Amygdala (tissue), 56 donors: ENCODE measurements around the gene SGMS1.

Experiments used
- DNase-seq, 56 donors: peaks; one replicate each; lab custom pipeline; 2025; lab: John Stamatoyannopoulos, UW

The SGMS1 gene

GRCh38 chr10:50636618-50637579 is 13.1 kb upstream of the SGMS1 start:
- DNase-seq, result no peak

- no peak for DNase-seq
Measured at GRCh38 chr10:50635286-50635685, 11.5 kb upstream of the SGMS1 start.

GRCh38 chr10:50634479-50634878 is 10.7 kb upstream of the SGMS1 start:
- no peak for DNase-seq

- no peak for DNase-seq
Measured at GRCh38 chr10:50631052-50631451, 7.3 kb upstream of the SGMS1 start.

DNA sequence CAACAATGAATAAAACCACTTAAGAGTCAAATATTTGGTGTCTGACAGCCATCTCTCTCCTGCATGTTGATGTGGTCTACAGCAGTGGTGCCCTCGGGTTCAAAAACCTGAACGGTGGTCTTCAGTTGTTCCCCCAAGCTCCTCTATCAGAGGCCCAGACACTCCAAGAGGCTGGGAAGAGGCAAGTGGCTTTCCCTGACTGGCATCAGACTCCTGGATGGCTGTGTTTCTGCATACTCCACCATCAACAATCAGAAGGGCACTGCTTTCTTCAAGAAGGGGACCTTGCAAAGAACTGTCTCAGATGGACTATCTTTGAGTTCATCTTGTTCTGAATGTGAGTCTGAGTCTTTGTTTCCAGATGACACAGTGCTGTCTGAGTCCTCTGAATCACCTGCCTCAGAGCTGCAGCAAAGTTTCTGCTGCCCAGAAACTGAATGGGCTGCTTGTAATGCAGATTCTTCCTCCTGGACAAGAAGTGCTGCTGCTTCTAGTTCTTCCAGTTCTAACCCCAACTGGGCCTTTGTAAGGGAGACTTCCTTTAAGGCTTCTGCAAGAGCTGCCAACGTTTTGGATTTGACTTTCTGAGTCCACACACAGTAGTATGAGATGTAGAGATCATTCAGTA is 5.9 kb upstream of the SGMS1 start:
- no peak for DNase-seq

- DNase-seq, result no peak
Measured at GRCh38 chr10:50627896-50628295, 4.1 kb upstream of the SGMS1 start.

DNA sequence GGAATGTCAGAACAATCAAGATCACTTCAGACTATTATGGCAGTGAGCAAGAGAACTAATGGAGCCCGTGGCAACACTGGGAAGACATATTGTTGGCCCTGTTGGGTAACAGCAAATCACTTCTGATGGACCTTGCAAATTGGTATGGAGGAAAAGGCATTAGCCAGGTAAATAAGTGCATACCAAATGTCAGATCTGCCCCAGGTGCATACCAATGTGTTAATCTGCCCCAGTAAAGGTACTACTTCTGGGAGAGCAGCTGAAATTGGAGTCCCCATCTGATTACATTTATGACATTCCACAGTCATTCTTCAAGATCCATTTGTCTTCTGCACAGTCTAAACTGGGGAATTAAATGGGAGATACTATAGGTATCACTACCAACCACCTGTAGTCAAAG is 3.7 kb upstream of the SGMS1 start:
- DNase-seq, result no peak

DNA sequence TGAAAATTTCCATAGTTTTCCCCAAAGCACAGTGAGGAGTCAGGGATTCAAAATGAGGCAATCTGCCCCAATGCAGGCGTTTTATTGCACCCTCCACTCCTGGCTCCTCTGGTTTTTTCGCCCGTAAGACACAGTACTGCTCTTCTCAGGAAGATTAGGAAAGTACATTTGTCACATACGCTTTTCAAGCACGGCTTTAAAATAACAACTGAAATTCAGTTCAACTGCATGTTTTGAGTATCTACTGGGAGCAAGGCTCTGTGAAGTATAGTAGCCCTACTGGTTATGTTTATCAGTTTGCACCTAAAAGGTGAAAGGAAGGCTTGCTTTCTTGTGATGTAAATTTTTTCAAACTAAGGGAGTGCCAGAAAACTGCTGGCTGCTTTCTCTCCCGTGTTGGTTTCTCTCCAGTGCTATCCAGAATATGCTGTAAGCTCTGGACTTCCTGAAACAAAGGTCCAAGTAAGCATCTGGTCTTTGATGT is 1.9 kb upstream of the SGMS1 start:
- peak in 1 of 56 donors; percentile 43 for DNase-seq

GRCh38 chr10:50624866-50625501 is 1.2 kb upstream of the SGMS1 start:
- DNase-seq, result peak in 53 of 56 donors; percentile 51 to 98 (median 85)

GRCh38 chr10:50624413-50624865 is 683 bp upstream of the SGMS1 start:
- peak; percentile 51 to 98 (median 90) for DNase-seq

GRCh38 chr10:50622706-50623662 is 772 bp downstream of the SGMS1 start:
- peak in 35 of 56 donors; percentile 10 to 75 (median 50) for DNase-seq

DNA sequence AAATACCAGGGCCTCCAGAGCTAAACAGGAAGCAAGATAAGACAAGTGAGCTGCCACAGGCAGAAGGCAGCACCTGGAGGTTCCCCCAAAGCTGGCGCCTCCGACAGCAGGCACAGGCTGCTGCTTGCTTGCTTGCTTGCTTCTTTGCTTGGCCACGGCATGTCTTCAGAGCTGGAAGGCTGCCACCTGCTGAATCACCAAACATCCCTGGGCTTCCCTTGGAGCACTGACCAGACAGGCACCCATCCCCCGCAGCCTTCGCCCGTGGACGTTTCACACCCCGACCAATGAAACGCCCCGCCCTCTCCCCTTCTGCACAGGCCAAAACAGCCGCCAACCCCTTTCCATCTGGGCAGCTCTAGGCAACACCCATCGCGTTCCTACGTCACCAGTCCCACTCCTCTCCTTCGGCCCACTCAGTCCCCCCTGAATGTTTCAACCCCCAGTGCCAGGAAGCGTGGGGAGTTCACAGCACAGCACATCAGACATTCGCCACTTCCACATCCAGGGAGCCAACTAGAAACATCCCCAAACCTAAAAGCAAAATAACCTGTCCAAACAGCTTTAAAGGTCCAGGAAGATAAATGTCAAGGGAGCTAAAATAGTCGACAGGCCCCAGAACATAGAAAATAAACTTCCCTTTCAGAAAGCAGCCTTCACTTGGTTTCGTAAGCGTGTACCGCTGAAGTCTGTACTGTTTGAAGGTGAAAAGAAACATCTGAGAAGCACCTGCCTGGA is 1.6 kb downstream of the SGMS1 start:
- DNase-seq, result peak in 55 of 56 donors; percentile 21 to 97 (median 85)

GRCh38 chr10:50620899-50621298 is 2.9 kb downstream of the SGMS1 start:
- DNase-seq, result no peak

- DNase-seq, result peak in 10 of 56 donors; percentile 13 to 50 (median 25)
Measured at GRCh38 chr10:50619882-50620281, 3.9 kb downstream of the SGMS1 start.

DNA sequence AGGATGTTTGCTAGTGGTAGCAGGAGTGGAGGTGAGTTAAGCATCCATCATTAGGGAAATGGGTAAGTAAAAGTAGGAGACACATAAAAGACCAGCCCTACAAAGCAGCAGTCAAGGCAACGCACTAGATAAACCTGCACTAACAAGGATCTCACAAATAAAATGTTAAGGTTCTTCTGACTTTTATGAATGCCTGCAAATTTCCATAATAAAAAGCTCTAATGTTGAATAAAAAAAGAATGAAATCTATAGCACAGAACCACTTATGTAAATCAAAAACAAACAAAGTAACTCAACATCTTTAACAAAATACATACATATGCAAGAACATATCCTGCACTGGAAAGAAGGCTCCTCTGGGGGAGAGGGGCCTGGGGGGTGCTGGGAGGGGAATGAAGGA is 4.6 kb downstream of the SGMS1 start:
- DNase-seq, result no peak

GRCh38 chr10:50618624-50619023 is 5.1 kb downstream of the SGMS1 start:
- no peak for DNase-seq

DNA sequence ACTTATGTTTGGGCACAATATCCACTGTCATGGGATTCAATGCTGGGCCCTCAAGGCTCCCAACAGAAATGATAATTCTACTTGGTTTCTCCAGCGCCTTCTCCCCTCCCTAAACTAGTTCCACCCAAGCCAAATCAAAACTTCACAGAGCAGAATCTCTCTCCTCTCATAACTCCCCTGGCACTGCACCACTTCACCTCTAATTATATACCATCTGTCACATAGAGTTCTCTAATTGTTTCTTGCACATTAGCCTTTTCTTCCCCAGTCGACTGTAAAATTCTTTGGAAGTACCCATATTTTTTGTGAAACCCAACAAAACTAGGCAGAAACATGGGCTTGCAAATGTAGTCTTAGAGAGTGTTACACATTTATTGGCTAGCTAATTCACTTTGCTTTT is 8.1 kb downstream of the SGMS1 start:
- no peak for DNase-seq

GRCh38 chr10:50614444-50615137 is 9.2 kb downstream of the SGMS1 start:
- DNase-seq, result no peak
